Neural crest cell (in vitro differentiated cells): ENCODE results near the gene BIRC6. TPM values are rescaled to one million over a fixed set of nuclear protein-coding genes. Genes with fewer than 3 reads are reported as not detected.

ENCODE experiments used
- DNase-seq: peaks from one replicate; pipeline ENCODE4 v3.0.0; 2021; ENCODE audit warnings: low read depth, mixed read lengths, low spot score
- H3K27ac Mint-ChIP-seq: one replicate; pipeline ENCODE4 v1.8.0; 2021; ENCODE audit warnings: mild to moderate bottlenecking, mixed read lengths; ENCODE audit not compliant: unreplicated experiment
- H3K27me3 Mint-ChIP-seq: 2 replicates; pipeline ENCODE4 v1.8.0; 2021; ENCODE audit warnings: low read depth, mild to moderate bottlenecking, mixed read lengths
- H3K36me3 Mint-ChIP-seq: 2 replicates; pipeline ENCODE4 v1.8.0; 2021; ENCODE audit warnings: low read depth, mild to moderate bottlenecking, mixed read lengths
- H3K4me1 Mint-ChIP-seq: 2 replicates; pipeline ENCODE4 v1.8.0; 2021; ENCODE audit warnings: mixed read lengths
- H3K4me3 Mint-ChIP-seq: one replicate; pipeline ENCODE4 v1.8.0; 2021; ENCODE audit warnings: mild to moderate bottlenecking, mixed read lengths
- H3K9me3 Mint-ChIP-seq: 2 replicates; pipeline ENCODE4 v1.8.0; 2021; ENCODE audit warnings: mixed read lengths
- CTCF ChIP-seq: fragments of 200-600 bp; sonication (generic); conservative IDR thresholded peaks from 2 replicates; pipeline ENCODE4 v1.5.0; 2021; ENCODE audit warnings: antibody characterized with exemption, mild to moderate bottlenecking
- total RNA-seq: library from RNA; stranded (reverse); gene quantifications from 2 replicates; pipeline ENCODE4 v1.2.1, GENCODE V29; 2021

Gene BIRC6
- total RNA-seq, 1 donor from 2014 or later, result 76.8 TPM

DNA sequence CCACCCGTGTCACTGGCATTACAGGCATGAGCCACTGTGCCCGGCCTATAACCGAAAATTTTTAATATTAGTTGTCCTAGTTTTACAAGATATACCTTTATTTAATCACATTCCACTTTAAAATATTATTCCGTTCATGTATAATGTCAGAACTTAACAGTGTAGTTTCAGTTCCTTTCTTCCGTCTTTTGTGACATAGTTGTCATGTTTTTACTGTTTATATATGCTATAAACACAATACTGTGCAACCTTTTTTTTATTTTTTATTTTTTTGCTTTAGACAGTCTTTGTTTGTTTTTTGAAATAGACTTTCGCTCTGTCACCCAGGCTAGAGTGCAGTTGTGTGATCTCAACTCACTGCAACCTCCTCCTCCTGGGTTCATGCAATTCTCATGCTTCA lies 141.5 kb downstream of the BIRC6 start:
- Mint-ChIP-seq H3K9me3 (no peaks in the 10 kb centered on the region), H3K36me3 (peaks cover 6% of the 10 kb centered on the region)

DNA sequence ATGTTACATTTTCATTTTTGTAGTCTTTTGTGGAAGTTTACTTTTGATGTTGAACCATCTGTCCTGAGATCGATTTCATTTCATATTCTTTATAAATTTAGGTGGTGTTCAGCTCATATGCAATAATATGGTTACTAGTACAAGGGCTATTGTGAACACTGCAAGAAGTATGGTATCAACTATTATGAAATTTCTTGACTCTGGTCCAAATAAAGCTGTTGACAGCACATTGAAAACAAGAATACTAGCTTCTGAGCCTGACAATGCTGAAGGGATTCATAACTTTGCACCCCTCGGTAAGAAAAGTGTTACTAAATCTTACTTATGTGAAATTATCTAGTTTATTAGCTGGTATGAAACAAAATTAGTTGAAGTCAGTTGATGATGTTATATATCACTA lies 146.1 kb downstream of the BIRC6 start:
- Mint-ChIP-seq H3K27me3 (no peaks in the 10 kb centered on the region), H3K27ac (no peak overlapping the region), H3K4me1 (no peaks in the 10 kb centered on the region), H3K9me3 (no peaks in the 10 kb centered on the region), H3K36me3 (peaks cover 5% of the 10 kb centered on the region), H3K4me3 (no peak overlapping the region)
- TF ChIP-seq CTCF, result no peak
- no peak for DNase-seq

More for the DNA sequence above, 141.5 kb downstream of the BIRC6 start:
- Mint-ChIP-seq H3K27ac (no peak overlapping the region), H3K4me3 (no peak overlapping the region), H3K27me3 (no peaks in the 10 kb centered on the region), H3K4me1 (no peaks in the 10 kb centered on the region)
- no peak for DNase-seq
- no peak for TF ChIP-seq CTCF

DNA sequence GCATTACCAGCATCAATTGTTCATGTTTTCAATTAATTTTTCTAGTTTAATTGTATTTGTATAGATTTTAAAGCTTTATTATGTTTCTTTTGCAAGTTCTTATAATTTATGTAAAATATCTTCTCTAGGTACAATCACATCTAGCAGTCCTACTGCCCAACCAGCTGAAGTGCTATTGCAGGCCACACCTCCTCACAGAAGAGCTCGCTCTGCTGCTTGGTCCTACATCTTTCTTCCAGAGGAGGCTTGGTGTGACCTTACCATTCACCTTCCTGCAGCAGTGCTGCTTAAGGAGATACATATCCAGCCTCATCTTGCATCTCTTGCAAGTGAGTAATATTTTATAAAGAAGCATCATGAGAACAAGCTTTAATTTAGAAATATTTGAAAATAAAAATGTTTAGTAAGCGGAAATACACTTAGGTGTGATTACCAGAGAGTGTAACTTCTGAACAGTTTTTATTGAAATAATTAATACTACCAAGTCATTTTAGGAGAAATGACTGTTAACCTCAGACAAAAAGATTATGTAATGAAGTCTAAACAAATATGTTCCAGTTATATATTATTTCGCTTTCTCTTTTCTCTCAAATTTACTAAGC lies 148.2 kb downstream of the BIRC6 start:
- Mint-ChIP-seq H3K4me3 (no peak overlapping the region), H3K4me1 (no peaks in the 10 kb centered on the region), H3K36me3 (peaks cover 6% of the 10 kb centered on the region), H3K27ac (no peak overlapping the region), H3K27me3 (no peaks in the 10 kb centered on the region), H3K9me3 (no peaks in the 10 kb centered on the region)
- DNase-seq, result no peak
- TF ChIP-seq CTCF, result no peak

- Mint-ChIP-seq H3K27ac (no peak overlapping the region), H3K27me3 (no peaks in the 10 kb centered on the region), H3K4me1 (no peaks in the 10 kb centered on the region), H3K36me3 (peaks cover 9% of the 10 kb centered on the region), H3K4me3 (no peak overlapping the region), H3K9me3 (no peaks in the 10 kb centered on the region)
- no peak for DNase-seq
- TF ChIP-seq CTCF, result no peak
Observed at GRCh38 chr2:32506446-32506845, 149.6 kb downstream of the BIRC6 start.

DNA sequence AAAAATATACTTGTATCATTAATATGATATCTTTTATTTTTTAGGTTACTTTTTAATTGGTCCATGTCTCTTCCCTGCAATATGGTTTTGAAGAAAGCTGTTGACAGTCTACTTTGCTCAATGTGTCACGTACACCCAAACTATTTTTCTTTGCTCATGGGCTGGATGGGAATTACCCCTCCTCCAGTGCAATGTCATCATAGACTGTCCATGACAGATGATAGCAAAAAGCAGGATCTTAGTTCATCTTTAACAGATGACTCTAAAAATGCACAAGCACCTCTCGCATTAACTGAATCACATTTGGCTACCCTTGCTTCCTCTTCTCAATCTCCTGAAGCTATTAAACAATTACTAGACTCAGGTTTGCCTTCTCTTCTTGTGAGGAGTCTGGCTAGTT lies 158.1 kb downstream of the BIRC6 start:
- H3K9me3 Mint-ChIP-seq, result no peaks in the 10 kb centered on the region
- TF ChIP-seq CTCF, result no peak
- no peak overlapping the region for H3K4me3 Mint-ChIP-seq
- no peaks in the 10 kb centered on the region for H3K27me3 Mint-ChIP-seq
- no peak overlapping the region for H3K27ac Mint-ChIP-seq
- no peak for DNase-seq
- H3K36me3 Mint-ChIP-seq, result peaks cover 14% of the 10 kb centered on the region
- no peaks in the 10 kb centered on the region for H3K4me1 Mint-ChIP-seq

DNA sequence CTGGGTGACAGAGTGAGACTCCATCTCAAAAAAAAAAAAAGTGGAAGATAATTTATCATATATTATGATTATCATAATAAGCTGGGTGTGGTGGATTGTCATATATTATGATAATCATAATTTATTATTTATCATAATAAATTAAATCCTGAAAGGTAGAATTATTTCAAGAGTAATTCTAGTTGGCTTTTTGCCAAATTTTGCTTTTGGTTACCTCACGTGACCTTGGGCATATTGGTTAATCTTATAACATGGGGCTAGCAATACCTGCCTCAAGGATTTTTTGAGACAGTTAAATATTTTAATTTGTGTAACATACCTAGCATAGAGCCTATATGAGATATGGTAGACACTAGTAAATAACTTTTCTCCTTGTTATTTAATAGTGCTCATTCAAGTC lies 159.7 kb downstream of the BIRC6 start:
- Mint-ChIP-seq H3K4me1 (no peaks in the 10 kb centered on the region), H3K27me3 (no peaks in the 10 kb centered on the region), H3K27ac (no peak overlapping the region), H3K36me3 (peaks cover 11% of the 10 kb centered on the region), H3K4me3 (no peak overlapping the region), H3K9me3 (no peaks in the 10 kb centered on the region)
- no peak for DNase-seq
- TF ChIP-seq CTCF, result no peak
